RWPE2 (cell line): ENCODE data around the gene IL4I1.

Experiments used
- ATAC-seq: fragments of 200-7000 bp; cut with Tn5 transposase; 3 replicates; pipeline ENCODE4 v1.9.1; 2021; ENCODE audit warnings: low read depth
- DNase-seq: peaks from one replicate; pipeline ENCODE4 v3.0.0-alpha.2; 2020; ENCODE audit warnings: low spot score
- H3K27ac ChIP-seq: fragments of 450-650 bp; 2 replicates; pipeline ENCODE4 v1.5.1; 2017; ENCODE audit warnings: mild to moderate bottlenecking; ENCODE audit not compliant: poor library complexity, severe bottlenecking
- H3K27me3 ChIP-seq: fragments of 250-450 bp; sonication (Bioruptor Pico); 2 replicates; pipeline ENCODE4 v1.5.1; 2021; ENCODE audit warnings: mild to moderate bottlenecking, moderate library complexity; ENCODE audit not compliant: insufficient read depth, poor library complexity, severe bottlenecking
- H3K36me3 ChIP-seq: fragments of 250-450 bp; sonication (Bioruptor Pico); 2 replicates; pipeline ENCODE4 v1.5.1; 2020; ENCODE audit warnings: low read depth, mild to moderate bottlenecking, moderate library complexity
- H3K4me1 ChIP-seq: fragments of 250-450 bp; sonication (Bioruptor Pico); 2 replicates; pipeline ENCODE4 v1.5.1; 2021; ENCODE audit warnings: mild to moderate bottlenecking, moderate library complexity; ENCODE audit not compliant: insufficient read depth, poor library complexity, severe bottlenecking
- H3K4me3 ChIP-seq: fragments of 250-450 bp; sonication (Bioruptor Pico); 2 replicates; pipeline ENCODE4 v1.5.1; 2021; ENCODE audit warnings: mild to moderate bottlenecking, moderate library complexity; ENCODE audit not compliant: severe bottlenecking
- H3K9me3 ChIP-seq: fragments of 250-450 bp; sonication (Bioruptor Pico); 2 replicates; pipeline ENCODE4 v1.5.1; 2021; ENCODE audit warnings: mild to moderate bottlenecking, moderate library complexity; ENCODE audit not compliant: severe bottlenecking
- CTCF ChIP-seq: fragments of 450-650 bp; IDR thresholded peaks from one replicate; pipeline ENCODE4 v1.5.1; 2017; ENCODE audit warnings: mild to moderate bottlenecking, moderate library complexity; ENCODE audit not compliant: poor library complexity, severe bottlenecking

The IL4I1 gene

DNA sequence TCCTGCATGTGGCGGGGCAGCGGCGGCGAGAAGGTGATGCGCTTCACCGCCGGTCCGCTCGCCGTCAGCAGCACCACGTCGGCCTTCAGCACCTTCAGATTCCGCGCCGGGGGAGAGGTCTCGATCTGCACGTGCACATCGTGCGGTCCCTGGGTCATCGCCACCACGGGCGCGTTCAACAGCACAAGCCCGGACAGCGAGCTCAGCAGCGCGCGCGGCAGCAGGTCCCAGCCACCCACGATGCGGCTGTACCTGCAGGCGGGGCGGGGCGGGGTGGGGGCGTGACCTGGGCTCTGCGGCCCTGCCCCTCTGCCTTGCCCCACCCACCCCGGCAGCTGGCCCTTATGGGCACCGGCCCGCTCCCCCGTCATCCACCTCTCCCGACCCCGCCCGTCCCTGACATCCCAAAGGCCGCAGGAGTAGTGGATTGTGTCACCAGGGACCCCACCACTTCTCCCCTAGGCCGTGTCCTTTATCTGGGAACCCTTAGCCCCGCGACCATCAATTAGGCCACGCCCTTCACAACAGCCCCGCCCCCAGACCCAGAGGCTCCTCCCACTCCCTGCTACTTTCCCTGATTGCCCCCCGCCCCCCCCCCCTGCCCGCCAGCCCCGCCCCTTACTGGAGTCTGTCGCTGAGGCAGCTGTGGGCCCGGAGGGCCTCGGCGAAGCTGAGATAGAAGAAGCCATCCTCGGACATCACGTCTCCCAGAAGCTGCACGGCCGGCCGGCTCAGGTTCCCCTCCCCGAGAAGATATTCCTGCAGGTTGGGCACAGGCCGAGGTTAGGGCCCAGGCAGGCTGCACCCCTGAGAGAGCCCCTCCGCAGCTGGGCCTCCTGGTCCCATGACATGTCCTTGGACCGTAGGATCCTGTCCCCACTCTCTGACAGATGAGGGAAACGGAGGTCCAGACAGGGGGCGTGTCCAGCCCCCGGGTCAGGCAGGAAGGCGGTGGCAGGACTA, 6.1 kb downstream of the IL4I1 start:
- Histone ChIP-seq H3K4me3 (peak overlapping the region; percentile 27), H3K36me3 (no peaks in the 10 kb centered on the region), H3K27me3 (no peaks in the 10 kb centered on the region), H3K9me3 (no peaks in the 10 kb centered on the region), H3K27ac (no peak overlapping the region), H3K4me1 (no peaks in the 10 kb centered on the region)
- ATAC-seq (peak; percentile 80), DNase-seq (peak; percentile 42)
- TF ChIP-seq CTCF: peak; percentile 77

- no peaks in the 10 kb centered on the region; the same call in 1 of the 2 replicates for H3K36me3 ChIP-seq
- no peaks in the 10 kb centered on the region for H3K27me3 ChIP-seq
- ATAC-seq (peak; percentile 58), DNase-seq (no peak)
- peak; percentile 91 for TF ChIP-seq CTCF
- no peaks in the 10 kb centered on the region for H3K4me1 ChIP-seq
- H3K4me3 ChIP-seq: peak overlapping the region; percentile 27
- no peak overlapping the region for H3K27ac ChIP-seq
- no peaks in the 10 kb centered on the region for H3K9me3 ChIP-seq
Observed at GRCh38 chr19:49889687-49890348, 6.9 kb downstream of the IL4I1 start.

DNA sequence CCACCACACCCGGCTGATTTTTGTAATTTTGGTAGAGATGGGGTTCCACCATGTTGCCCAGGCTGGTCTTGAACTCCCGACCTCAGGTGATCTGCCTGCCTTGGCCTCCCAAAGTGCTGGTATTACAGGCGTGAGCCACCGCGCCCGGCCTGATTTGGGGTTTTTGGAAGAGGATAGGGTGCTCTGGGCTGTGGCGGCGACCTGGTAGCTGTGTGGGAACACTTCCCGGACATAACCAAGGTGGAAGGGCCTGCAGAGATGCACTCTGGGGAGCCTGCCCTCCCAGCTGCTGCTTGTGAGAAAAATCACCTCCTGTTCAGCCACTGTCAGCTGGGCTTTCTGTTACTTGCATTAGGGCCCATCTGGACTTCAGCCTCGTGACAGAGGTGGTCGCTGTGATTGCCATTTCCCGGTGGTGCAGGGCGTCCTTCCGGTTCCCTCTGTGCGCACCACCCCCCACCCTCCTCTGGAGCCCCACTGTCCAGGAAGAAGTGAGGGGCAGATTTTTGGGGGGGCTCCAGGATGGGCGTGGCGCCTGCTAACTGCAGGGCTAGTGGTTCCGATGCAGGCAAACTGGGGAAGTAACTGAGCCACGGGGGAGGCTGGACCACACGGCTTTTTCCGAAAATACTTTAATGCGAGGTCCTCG, 7.5 kb downstream of the IL4I1 start:
- Histone ChIP-seq H3K27ac (no peak overlapping the region), H3K4me1 (no peaks in the 10 kb centered on the region), H3K36me3 (no peaks in the 10 kb centered on the region; the same call in 1 of the 2 replicates), H3K4me3 (no peak overlapping the region), H3K27me3 (no peaks in the 10 kb centered on the region), H3K9me3 (no peaks in the 10 kb centered on the region)
- ATAC-seq: no peak
- no peak for DNase-seq
- no peak for TF ChIP-seq CTCF

DNA sequence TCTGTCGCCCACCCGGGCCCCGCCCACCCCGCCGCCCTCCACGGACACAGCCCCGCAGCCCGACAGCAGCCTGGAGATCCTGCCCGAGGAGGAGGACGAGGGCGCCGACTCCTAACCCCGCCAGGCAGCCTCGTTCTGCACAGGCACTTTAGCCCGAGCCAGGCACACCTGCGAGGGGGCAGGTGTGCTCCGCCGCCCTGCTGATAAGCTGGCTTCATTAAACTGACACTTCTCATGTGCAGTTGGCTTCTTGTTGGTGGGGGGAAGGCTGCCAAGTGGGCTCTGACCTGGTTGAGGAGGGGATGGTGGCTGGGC, 8.2 kb downstream of the IL4I1 start:
- H3K9me3 ChIP-seq: no peaks in the 10 kb centered on the region
- DNase-seq: no peak
- no peaks in the 10 kb centered on the region for H3K4me1 ChIP-seq
- H3K36me3 ChIP-seq: peaks cover 6% of the 10 kb centered on the region
- no peak for TF ChIP-seq CTCF
- no peak overlapping the region for H3K4me3 ChIP-seq
- no peak overlapping the region for H3K27ac ChIP-seq
- H3K27me3 ChIP-seq: no peaks in the 10 kb centered on the region
- ATAC-seq: no peak
